Stimulated activated CD8-positive, alpha-beta memory T cell treated with anti-CD3 and anti-CD28 coated beads, Interleukin-12 subunit alpha, Interleukin-12 subunit beta, amount 100 ng/mL, for 24 hours (primary cell): ENCODE measurements around the gene MAFG.

Experiments
- DNase-seq: peaks from one replicate; pipeline ENCODE4 v3.0.0-alpha.2; 2020; ENCODE audit errors: extremely low read depth

MAFG gene

DNA sequence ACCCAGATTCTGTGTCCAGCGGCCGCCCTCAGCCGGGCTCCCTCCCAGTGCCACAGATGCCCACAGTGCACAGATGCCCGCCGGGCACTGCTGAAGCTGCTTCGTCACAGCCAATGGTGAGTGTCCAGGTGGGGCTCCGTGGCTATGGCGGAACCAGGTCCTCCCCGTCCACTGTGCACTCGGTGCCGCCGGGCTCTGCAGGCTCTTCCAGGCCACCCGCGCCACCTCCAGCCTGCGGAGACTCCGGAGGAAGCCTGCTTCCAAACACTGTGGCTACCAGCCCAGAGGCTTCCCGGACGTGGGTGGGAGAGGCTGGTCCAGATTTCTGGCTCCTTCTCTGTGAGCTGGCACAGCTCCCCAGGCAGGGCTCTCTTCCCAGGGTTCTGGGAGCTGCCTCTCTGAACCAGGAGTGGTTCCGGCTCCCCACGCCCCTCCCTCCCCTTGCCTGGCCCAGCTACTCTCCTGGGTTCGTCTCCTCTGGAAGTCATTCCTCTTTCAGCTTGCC is 12.4 kb upstream of the MAFG start:
- no peak for DNase-seq

DNA sequence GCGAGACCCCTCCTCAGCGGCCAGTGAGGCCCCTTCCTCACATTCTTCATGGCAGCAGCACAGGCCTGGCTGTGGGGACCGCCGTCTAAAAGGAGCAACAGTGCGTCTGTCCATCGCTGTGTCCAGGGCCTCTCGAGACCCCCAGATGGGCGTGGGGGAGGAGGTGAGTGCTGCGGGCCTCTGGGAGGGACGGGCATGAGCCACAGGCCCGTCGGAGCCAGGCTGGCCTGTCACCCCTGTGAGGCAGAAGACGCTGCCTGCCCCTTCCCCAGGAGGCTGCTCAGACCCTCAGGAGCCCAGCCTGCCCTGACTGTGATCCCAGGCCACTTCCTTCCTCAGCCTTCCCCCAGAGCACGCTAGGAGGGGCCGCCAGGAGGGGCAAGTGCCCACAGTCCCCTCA is 11.7 kb upstream of the MAFG start:
- no peak for DNase-seq

DNA sequence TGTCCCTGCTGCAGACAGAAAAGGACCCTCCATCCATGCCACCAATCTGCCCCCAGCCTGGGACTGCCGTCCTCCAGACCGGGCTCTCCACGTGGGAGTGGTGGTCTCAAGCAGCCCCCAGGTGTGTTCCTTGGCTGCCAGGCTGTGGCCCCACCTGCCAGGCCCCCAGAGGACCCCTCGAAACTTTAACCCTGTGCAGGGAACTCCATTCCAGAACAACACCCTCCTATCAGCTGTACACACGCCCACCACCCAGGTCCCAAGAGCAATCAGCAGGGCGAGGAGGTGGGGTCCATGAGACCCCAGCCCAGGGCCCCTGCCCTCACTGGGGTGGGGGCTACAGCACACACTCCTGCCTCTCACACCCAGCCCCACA is 8.2 kb upstream of the MAFG start:
- DNase-seq = no peak

DNA sequence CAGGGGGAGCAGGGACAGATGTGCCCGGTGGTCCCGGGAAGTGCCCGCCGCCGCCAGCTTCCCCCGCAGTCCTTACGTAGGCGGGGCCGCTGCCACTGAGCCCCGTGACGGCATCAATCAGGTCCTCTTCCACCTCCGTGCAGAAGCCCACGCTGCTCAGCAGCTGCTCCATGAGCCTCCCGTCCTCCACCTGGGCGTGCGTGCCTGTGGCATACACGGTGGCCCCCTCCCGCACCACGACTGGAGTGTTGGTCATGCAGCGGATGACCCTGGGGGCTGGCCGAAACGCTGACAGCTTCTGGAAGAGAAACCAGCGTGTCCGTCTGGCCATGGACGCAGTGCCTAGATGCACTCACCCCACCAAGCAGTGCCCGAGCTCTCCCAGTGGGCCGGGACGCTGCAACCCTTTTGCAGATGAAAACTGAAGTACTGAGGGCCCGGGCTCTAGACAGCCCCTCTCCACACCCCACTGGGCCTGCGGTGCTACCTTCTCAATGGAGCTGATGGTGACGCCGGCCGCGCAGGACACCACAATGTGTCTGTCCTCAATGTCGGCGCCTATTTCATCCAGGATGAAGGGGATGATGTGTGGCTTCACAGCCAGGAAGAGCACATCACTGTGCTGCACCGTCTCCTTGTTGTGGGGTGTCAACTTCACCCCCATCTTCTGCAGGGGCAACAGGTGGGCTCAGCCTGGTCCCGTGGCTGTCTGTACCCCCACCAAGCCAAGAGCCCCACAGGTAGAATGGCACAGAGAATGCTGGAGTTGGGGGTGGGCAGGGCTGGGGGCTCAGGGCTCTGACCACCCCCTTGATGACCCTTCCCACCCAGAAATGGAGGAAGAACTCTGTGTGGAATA is 7.5 kb upstream of the MAFG start:
- no peak for DNase-seq

DNA sequence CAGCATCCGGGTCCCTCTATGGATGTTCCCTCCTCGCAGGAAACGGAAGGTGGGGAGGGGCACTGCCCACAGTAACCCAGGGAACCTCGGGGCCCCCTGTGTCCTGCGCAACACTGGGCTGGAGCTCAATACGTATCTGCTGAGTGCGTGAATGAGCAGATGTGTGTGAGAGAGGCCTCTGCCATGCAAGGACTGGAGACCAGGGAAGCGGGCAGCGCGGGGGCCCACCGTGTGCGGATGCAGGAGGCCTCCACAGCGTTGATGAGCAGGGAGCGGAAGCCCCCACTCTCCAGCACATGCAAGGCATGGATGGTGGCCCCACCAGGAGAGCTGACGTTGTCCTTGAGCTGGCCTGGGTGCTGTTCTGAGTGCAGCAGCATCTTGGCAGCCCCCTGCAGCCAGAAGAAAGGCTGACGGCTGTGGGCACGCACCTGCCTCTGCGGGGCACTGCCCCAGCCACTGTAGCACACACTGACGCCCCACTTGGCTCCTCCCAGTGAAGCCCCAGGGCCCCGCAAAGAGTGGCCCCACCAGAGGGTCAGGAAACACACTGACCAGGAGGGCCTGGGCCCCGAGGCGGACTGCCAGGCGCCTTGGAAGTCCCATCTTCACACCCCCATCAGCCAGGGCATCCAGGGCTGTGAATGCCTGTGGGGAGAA is 6.7 kb upstream of the MAFG start:
- DNase-seq = no peak

DNA sequence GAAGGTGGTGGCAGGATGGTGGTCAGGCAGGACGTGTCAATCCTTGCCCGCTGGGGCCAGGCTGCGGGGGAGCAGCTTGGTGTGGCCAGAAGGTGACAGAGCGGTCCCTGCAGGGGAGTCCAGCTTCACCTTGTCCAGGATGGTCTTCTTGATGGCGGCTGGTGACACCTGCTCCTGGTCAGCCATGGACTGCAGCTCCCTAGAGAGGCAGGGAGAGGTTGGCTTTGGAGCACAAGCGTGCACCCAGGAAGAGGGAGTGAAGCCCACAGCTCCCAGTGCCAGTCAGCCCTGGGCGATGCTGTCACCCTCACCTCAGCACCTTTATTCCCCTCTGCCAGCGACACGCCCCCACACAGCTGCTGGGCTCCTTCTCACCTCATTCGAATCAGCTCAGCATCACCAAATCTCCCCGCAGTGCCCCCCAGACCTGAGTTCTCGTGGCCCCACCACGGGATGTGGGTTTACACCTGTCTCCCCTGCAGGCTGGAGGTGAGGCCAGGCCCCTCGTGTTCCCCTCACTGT is 5.7 kb upstream of the MAFG start:
- no peak for DNase-seq

DNA sequence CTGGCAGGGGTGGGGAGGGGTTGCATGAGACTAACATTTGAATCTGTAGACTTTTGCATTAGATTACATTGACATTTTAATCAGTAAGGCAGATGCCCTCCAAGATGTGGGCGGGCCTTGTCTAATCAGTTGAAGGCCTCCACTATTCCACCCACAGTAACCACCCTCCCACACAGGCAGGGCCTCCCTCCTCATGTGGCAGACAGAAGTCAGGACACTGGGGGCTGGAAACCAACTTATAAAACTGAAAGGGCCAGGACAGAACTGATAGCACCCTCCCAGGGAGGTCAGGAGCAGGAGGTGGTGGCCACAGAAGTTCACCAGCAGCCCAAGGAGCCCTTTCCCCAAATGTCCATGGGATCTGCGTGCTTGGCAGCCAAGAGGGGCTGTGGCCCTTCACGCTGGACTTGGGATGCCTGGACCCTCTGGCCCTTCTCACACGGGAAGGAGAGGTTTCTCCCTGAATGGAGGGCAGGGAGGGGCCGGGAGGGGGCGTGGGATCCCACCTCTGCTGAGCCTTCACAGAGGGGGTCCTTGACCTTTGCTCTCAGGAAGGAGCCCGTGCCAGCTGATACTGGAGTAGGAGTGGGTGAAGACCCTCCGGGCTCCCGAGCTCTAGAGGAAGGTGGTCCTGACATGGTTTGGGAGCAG is 4.9 kb upstream of the MAFG start:
- DNase-seq = no peak

DNA sequence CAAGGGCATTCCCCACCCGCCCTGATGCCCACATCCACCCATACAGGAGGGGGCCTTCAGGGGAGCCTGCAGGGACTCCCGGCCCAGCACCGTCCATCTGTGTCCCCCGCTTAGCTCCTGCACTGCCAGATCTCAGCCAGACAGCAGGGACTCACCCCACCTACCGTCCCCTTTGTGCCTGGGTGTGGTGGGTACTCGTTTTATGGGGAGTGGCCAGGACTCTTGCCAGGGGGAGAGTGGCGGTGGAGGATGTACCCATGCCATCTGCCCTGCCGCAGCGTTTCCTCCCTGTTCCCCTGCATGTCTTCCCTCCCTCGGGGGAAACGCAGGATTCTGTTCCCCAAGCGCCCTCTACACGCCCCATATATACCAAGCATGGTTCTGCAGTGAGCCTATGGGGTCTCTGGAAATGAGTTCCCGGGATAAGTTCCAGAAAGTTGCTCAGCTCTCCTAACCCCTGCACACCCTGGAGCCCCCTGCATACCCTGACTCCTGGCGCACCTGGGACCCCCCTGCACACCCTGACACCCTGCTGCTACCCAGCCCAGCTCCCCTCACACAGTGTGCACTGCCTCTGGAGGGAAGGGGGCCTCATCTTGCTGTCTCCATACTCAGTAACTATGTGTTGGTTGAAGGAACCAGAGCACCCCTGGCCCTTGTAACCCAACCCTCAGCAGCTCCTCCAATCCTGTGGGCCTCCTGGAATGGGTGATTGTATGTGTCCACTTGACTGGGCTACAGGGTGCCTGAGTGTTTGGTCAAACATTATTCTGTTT is 4.2 kb upstream of the MAFG start:
- no peak for DNase-seq

DNA sequence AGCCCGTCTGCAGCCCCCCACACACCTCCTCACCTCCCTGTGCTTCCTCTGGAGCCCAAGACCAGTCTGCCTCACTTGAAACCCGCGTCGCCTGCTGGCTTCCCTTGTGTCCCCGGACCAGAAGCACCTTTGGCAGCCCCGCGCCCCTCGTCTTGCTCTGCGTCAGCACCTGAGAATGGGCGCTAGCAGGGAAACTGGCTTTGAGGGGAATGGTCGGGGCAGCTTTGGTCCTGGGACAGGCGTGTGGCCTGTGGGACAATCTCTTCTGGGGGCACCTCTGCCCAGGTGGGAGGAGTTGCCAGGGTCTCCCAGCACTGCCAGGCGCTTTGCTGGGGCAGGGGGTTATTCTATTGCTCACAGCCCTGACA is 3.6 kb upstream of the MAFG start:
- no peak for DNase-seq

DNA sequence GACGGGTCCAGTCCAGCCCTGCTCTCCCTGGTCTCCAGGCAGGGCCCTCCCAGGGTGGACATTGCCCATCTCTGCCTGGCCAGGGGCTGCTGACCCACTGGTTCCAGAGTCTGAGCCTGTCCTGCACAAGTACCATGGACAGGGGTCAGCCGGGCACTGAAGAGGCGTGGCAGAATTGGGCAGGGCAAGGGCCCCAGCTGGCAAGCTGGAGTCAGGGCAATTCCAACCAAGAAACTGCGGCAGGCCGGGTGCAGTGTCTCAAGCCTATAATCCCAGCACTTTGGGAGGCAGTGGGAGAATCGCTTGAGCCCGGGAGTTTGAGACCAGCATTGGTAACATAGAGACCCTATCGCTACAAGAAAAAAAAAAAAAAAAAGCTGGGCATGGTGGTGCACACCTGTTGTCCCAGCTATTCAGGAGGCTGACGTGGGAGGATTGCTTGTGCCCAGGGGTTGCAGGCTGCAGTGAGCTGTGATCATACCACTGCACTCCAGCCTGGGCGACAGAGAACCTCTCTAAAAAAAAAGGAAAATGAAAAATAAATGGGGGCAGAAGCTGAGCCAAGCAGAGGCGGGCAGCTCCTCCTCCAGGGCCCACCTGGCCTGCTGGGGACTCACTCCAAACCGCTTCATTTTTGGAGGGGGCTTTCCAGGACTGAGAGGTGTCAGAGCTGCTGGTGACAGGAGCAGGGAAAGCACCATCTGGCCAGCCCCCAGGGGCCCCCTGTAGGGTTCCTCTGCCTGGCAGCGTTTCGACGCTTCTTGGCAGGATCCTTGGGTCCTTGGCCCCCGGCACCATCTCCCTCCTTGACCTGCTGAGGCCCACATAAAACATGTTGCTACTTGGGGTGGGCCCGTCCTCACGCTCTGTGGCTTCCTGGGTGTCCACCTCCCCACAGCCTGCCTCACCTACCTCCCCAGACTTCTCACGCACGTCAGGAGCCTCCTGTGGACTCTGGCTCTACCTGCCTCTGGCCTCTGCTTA is 2.9 kb upstream of the MAFG start:
- DNase-seq = no peak

DNA sequence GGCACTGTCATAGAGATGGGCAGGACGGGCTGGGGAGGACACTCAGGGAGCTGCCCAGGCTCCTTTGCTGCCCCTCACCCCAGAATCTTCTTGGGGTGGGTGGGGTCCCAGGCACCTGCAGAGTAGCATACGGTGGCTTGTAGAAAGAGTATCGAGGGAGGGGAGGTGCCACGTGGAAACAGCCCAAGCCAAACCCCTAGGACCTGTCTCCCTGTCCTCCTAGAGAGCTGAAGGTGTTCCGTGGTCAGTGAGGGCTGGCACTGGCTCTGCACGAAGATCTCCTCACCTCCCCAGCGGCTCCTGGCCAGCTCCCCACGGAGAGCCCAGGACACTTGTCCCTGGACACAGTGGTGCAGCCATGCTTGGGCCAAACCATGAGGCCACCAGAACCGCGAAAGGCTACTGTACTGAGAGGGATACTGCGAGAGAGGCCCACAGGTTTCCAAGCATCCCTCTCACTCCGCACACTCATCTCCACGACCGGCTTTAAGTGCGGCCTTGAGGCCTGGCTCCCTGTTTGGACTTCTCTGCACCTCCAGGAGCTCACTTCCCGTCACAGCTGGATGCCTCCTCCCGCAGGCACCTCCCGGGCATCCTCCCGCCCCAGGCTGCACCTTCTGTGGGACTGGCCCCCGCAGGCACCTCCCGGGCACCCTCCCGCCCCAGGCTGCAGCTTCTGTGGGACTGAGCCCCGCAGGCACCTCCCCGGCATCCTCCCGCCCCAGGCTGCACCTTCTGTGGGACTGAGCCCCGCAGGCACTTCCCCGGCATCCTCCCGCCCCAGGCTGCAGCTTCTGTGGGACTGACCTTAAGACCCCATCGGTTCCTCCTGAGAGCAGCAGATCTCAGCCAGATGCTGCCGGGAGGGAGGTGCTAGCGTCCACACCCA is 2.0 kb upstream of the MAFG start:
- DNase-seq = no peak

DNA sequence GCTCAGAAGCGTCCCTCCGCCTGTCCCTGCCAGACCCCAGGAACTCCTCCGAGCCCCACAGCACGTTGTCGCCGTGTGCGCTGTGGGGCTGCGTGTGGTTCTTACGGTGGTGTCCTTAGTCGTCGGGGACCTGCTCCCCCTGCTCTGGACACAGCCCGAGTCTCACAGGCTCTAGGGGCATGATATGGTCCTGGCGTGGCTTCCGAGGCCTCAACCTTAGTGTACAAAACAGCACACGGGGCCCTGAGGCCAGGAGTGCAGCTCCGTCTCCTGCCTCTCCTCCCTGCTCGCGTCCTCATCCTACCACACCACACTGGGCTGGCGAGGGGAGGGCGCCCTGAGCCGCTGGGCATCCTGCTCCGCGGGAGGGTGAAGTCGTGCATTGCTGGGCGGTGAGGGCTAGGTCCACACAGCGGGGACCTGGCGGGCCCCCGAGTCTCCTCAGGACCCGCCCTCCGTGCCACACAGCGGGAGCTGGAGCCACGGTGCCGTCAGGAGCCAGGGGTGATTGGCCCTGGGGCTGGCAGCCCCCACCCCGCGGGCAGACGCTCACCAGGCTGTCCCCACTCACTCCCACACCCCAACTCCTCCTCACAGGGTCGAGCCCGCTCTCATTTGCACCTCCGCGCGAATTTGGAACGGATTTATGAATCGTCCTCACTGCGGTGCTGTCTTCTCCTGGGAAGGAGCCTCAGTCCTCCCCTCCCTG is 1.2 kb upstream of the MAFG start:
- DNase-seq = no peak

DNA sequence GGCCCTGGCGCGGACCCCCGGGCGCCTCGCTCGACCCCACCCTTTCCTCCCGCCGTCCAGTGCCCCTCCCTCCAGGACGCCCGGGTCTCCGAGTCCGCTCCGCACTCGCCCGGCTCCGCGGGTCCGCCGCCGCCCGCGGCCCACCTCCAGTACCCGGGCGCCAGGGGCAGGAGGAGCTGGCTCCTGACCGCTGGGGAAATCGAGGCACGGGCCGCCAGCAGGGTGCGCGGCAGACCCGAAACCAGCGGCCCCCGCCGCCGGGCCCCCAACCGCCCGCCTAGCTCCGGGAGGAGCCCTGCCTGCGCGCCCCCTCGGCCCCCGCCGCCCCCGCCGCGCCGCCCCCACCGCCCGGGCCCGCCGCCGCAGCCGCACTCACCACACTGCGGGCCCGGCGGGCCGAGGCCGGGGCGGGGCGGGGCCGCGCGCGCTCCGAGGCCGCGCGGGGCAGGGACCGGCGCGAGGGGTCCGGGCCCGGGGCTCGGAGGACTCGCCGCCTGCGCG is 333 bp downstream of the MAFG start:
- no peak for DNase-seq

DNA sequence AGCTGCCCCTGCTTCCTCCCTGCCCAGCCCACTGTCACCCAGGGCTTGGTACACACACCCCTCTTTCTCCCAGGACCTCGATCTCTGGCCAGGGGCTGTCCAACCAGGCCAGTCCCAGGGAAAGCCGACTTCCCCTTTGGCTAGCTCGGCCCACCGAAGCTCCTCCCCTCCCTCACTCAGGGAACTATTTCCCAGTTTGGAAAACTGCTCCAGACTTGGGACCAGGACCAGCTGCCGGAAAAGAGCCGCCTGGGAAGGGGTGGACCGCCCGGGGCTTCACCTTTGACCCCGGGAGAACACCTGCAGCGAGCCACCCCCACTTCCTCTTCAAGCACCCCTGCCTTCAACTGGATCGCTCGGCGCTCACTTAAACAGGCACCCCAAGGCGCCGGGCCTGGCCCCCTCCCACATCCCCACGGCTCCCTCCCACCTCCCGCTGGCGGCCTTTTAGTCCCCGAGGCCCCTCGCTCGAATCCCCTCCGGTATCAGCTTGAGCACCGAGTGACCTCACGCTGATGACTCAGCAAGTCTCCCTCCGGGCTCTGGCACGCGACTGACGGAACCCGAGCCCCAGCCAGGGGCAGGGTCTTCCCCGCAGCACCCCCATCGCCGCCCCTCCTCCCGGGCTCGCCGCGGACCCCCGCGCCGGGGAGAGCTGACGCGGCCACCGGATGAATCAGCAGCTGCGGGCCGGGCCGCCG is 934 bp downstream of the MAFG start:
- peak; percentile 35 for DNase-seq

DNA sequence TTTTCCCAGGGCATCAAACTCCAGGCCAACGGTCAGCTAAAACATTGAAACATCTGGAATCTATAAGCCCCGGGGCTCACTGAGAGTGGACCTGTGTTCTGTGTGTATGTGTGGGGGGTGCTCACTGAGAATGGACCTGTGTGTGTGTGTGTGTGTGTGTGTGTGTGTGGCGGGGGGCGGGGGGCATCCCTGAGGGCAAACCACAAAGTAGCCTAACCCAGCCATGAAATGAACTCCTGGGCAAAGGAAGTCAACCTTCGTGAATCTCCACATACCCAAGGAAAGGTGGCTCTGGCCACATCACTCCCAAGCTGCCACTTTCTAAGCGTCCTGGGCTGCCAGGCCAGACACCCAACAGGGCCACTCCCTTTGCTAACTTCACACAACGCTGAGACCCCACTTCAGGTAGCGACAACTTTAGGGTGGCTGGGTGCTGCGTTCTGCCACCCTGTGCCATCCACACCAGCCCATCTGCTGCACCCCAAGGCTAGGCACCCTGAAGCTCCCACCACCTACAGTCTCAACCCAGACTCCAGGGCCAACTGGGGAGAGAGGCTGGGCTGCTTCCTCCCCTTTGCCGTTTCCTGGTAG is 1.6 kb downstream of the MAFG start:
- DNase-seq = no peak

DNA sequence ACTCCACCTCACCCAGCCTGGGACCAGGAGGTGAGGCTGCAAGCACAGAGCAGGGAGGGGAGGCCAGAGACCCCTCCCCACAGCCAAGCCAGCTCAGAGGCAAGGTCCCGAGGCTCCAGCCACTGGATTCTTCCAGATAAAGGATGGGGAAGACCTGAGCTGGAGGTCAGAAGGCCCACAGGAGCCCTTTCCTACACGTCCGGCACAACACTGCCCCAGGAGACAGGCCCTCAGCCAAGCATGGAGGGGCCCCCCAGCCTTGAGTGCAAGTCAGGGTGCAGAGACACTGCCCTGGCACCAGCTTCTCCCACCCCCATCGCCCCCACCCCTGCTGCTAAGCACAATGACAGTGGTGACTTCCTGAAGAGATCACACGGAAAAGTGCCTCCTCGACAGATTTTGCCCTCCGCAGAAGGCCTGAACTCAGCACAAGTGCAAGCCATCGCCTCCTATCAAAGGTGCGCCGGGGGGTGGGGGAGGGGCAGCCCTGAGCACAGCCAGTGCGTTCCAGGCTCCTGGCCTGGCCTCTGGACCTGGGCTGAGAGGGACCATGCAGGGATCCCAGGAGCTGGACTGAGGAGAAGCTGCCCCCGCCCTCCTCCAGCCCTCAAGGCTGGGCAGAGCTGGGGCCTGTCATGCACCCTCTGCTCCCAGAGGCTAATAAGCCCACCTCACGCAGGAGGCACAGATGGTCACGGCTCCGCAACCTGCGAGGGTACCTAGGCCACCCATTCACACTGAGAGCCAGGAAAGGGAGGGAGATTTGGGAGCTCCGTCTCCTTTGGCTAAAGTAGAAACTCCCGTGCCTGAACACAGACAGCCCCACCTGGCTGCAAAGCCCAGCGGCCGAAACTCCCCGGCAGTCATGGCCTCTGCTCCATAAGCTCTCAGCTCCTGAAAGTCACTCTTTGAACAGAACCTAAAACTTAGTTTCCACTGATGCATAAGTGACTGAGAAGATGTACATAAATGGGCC is 2.7 kb downstream of the MAFG start:
- DNase-seq = no peak
